ENCODE results near the gene CNDP2. TPM values are rescaled to one million over a fixed set of nuclear protein-coding genes. Genes with fewer than 3 reads are reported as not detected.

The CNDP2 gene
- total and polyA plus RNA-seq, 2 of the 13 experiments (the other 11 are each of a cell fraction or from before 2014, with no cell fraction given), result 64.7 to 80.8 TPM

DNA sequence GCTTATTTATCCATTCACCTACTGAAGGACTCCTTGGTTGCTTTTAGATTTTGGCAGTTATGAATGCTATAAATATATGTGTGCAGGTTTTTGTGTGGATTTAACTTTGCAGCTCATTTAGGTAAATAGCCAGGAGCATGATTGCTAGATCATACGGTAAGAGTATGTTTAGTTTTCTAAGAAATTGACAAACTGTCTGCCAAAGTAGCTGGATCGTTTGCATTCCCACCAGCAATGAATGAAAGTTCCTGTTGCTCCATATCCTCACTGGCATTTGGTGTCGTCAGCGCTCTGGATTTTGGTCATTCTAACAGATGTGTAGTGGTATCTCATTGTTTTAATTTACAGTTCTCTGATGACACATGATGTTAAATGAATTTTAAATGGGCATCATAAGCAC lies 30.4 kb upstream of the CNDP2 start:
- WGBS (ENCODE audit: low lambda C conversion rate), result 53% methylated on average over 4 of the region's 4 CpGs
- TF ChIP-seq TSC22D2 (CRISPR knock-in tag; IDR thresholded peaks at IDR 0.05; ENCODE audit: borderline replicate concordance), result no peak
- no peak for TF ChIP-seq IRF2 (CRISPR knock-in tag; IDR thresholded peaks at IDR 0.05)
- TF ChIP-seq EED (CRISPR knock-in tag; IDR thresholded peaks at IDR 0.05), result no peak
- no peak for TF ChIP-seq BRD4 (CRISPR knock-in tag; IDR thresholded peaks at IDR 0.05)
- TF ChIP-seq, protein P1, sequence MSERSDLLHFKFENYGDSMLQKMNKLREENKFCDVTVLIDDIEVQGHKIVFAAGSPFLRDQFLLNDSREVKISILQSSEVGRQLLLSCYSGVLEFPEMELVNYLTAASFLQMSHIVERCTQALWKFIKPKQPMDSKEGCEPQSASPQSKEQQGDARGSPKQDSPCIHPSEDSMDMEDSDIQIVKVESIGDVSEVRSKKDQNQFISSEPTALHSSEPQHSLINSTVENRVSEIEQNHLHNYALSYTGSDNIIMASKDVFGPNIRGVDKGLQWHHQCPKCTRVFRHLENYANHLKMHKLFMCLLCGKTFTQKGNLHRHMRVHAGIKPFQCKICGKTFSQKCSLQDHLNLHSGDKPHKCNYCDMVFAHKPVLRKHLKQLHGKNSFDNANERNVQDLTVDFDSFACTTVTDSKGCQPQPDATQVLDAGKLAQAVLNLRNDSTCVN (CRISPR knock-in tag; IDR thresholded peaks at IDR 0.05; ENCODE audit: borderline replicate concordance), result no peak
- no peak for TF ChIP-seq NR3C1 (CRISPR knock-in tag; IDR thresholded peaks at IDR 0.05)
- TF ChIP-seq TBX3 (IDR thresholded peaks at IDR 0.05; ENCODE audit: borderline replicate concordance), result no peak
- TF ChIP-seq TMF1 (CRISPR knock-in tag; IDR thresholded peaks at IDR 0.05; ENCODE audit: low read depth), result no peak
- no peak for TF ChIP-seq ZBTB3 (CRISPR knock-in tag; IDR thresholded peaks at IDR 0.05; ENCODE audit: borderline replicate concordance, low read depth)
- no peak for TF ChIP-seq IRF9 (CRISPR knock-in tag; IDR thresholded peaks at IDR 0.05; ENCODE audit: borderline replicate concordance)
- TF ChIP-seq SP4 (CRISPR knock-in tag; IDR thresholded peaks at IDR 0.05), result no peak
- no peak for TF ChIP-seq ZNF407 (CRISPR knock-in tag; IDR thresholded peaks at IDR 0.05; ENCODE audit: not compliant biosample characterization)
- no peak for TF ChIP-seq PREB (CRISPR knock-in tag; IDR thresholded peaks at IDR 0.05)
- TF ChIP-seq NRL (CRISPR knock-in tag; IDR thresholded peaks at IDR 0.05; ENCODE audit: borderline replicate concordance), result no peak

More for the DNA sequence above, 30.4 kb upstream of the CNDP2 start:
- H2AFZ ChIP-seq (ENCODE audit: low read length), result no peak overlapping the region
- FAIRE-seq (no peak), DNase-seq (ENCODE audit: low spot score) (no peak), ATAC-seq (no peak)
- H3K27ac ChIP-seq (ENCODE audit: extremely low read length, insufficient read depth, low read length), result no peak overlapping the region
- no peaks in the 10 kb centered on the region for H4K20me1 ChIP-seq (ENCODE audit: insufficient read depth, low read length)
- no peaks in the 10 kb centered on the region for H3K4me1 ChIP-seq (ENCODE audit: insufficient read depth, low read length)
- BruUV-seq (replicated peaks), result no TSS peak
- ChIA-PET CTCF (ENCODE audit: low intra/inter-chr PET ratio, low total read pairs) (no interaction called here), POLR2A (no interaction called here)
- H3K9me3 ChIP-seq (ENCODE audit: low read length), result no peaks in the 10 kb centered on the region
- intact Hi-C loops (cut with micrococcal nuclease; ENCODE audit: unreplicated experiment), result no loop called here
- no peaks in the 10 kb centered on the region for H3K79me2 ChIP-seq (ENCODE audit: insufficient read depth, low read length)
- H3K27me3 ChIP-seq (ENCODE audit: control insufficient read depth in 1 of 2, insufficient read depth in 2 of 2, low read length in 2 of 2), result no peaks in the 10 kb centered on the region
- H3K4me3 ChIP-seq (replicated peaks in 1 of 3; ENCODE audit: insufficient read depth in 1 of 3, low read depth in 2 of 3, low read length in 3 of 3), result no peak overlapping the region
- in situ Hi-C loops (cut with HindIII; ENCODE audit: extremely low pct_ligation_motif_present, low pct_unique_long_range_greater_than_20kb), result no loop called here
- H3K4me2 ChIP-seq (ENCODE audit: low read depth, low read length), result no peak overlapping the region
- H3K36me3 ChIP-seq (replicated peaks in 1 of 2; ENCODE audit: control insufficient read depth in 1 of 2, insufficient read depth in 2 of 2, low read length in 2 of 2), result no peaks in the 10 kb centered on the region
- H3K9ac ChIP-seq (ENCODE audit: insufficient read depth, low read depth, low read length), result no peak overlapping the region

Data from HepG2 (cell line).